NCI-H510A (cell line): ENCODE data around the gene IGFBP5.

Source experiments
- DNase-seq: peaks from one replicate; lab custom pipeline; 2025; lab: John Stamatoyannopoulos, UW

Gene IGFBP5

DNA sequence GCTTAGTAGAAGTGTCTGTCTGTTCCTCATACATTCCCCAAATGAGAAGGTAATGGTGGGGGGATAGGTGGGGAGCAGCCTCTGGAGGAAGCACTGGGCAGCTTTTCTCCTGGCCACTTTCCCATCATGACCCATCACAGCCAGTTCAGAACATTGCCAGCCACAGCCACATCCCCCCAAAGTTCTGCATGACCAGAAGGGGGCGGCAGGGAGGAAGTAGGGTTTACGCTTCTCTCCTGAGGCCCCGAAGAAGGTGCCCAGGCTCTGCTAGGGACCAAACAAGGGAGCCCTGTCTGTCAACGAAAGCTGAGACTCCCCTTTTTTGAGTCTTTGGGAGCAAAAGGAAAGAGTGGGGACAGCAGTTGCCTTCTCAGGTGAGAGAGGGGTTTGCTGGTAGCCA, 7.7 kb downstream of the IGFBP5 start:
- no peak for DNase-seq

DNA sequence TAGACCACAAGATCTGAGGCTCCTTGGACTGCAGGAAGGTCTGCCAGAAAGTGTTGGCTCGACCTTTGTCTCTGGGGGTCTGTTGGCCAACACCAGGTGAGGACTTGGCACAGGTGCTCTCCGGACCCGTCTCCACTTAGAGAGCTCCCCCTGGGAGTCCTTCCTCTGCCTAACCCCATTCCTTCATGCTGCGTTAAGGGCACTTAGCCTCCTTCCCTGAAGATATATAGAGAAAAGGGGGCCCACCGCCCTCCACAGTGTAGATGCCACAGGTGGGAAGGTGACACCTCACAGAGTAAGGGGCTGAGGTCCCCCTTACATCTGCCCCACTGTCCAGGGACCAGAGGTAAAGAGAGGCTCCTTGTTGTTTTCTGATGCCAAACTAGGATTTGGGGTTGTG, 8.2 kb downstream of the IGFBP5 start:
- no peak for DNase-seq

GRCh38 chr2:216685327-216685875, 9.9 kb downstream of the IGFBP5 start:
- no peak for DNase-seq

DNA sequence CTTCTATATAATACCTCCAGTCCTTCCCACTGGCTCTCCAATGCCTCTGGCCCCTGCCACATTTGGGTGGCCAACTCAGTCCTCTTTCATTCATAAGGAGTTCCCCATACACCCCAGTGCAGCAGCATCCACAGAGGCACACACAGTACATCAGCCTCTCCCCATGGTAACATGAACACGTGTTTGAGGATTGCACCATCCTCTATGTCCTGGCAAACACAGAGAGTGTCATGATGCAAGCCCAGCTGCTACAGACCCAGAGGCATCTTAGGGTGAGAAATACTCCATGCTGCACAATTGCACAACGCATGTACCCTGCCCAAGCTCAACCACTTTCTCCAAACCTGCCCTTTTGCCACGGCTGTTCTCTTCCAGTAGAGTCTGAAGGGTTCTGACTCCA, 11.5 kb downstream of the IGFBP5 start:
- no peak for DNase-seq

DNA sequence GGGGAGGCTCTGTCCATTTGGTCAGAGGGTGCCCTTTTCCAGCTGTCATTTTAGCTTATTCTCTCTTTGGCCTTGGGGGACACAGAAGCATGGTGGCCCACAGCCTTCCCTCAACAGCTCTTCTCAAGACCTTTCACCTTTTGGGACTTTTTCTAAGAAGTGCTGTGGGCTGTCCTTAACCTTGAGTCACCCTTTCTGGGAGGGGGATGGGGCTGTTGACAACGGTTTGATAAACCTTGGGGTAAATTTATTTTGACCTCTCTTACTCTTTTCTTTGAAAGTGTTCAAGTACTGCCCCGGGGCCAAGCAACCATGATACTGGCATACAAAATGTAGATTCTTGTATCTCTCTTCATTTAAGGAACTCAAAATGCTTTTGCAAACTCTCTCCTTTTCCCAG, 13.7 kb downstream of the IGFBP5 start:
- DNase-seq, result no peak

GRCh38 chr2:216680951-216681629, 14.3 kb downstream of the IGFBP5 start:
- no peak for DNase-seq

DNA sequence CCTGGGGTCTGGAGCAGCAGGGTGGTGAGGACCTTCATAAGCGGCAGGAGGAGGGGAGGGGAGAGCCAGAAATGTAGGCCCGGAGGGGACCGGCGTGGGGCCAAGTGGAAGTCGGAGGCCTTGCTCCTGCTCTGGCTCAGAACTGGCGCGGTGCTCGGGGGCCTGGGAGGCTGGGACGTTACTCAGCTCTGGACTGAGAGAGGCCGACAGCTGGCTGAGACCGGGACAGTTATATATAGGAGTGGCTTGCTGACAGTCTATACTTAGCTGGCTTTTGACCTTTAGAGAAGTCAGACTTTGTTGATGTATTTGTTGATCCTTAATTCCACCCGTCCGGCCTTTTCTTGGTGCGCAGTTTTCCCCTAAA, 15.7 kb downstream of the IGFBP5 start:
- no peak for DNase-seq

GRCh38 chr2:216678813-216679657, 16.3 kb downstream of the IGFBP5 start:
- DNase-seq, result no peak

DNA sequence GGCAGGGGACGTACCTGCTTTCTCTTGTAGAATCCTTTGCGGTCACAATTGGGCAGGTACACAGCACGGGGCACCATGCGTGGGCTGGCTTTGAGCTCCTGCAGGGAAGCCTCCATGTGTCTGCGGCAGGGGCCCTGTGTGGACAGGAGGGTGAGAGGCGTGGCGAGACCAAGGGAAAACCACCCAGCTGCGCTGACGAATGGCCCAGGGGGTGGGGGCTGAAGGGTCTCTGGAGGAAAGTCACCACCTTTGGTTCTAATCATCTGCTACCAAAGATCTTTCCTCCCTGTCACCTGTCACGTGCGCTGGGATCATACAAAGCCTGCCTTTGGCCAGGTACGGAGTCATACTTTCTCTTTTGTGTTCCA, 17.3 kb downstream of the IGFBP5 start:
- DNase-seq, result no peak

DNA sequence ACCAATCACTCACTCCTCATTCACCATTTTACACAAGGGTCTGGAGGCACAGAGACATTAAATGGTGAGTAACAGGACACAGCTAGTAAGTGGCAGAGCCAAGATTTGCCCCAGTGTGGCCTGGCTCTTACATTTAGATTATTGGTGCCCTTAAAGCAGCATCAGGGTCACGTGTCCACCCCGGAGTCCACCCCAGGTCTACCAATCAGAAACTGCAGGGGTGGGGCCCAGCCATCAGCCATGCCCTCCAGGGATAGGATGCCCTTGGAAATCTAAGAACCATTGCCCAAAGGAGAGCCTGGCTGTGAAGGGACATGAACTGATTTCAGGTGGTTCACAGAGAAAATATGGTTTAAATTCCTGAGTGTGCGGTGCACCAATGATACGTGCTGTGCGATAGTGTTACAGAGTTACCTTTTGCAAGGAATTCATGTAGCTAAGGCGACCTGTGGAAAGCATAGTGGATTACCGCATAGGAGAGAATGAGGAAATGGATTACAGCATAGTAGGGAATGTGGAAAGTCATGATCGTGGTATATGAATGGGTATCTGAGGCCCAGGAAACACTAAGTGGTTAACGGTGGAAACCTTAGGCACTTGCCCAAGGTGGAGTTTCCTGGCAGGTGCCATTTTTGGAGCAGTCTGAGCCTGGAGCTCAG, 17.8 kb downstream of the IGFBP5 start:
- DNase-seq, result no peak

GRCh38 chr2:216676630-216677029, 18.7 kb downstream of the IGFBP5 start:
- no peak for DNase-seq

DNA sequence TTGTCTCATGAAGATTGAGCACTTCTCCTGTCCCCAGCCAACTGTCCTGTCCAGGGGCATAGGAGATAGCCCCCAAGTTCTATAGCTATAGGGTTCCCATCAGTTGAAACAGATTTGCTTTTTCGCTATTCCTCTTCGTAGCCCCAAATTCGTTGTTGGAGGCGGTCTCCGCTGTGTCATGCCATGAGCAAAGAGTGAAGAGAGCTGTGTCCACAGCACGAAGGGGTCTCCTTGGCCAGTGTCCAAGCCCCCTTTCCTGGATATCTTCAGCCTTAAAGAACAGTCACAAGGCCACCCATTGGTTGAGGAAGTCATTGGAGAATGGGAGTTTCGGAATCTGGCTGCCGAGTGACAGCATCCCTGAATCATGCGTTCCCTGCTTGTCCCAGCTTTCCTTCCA, 21.0 kb downstream of the IGFBP5 start:
- no peak for DNase-seq

GRCh38 chr2:216673609-216674008, 21.7 kb downstream of the IGFBP5 start:
- DNase-seq, result no peak

- no peak for DNase-seq
These were observed 22.3 kb downstream of the IGFBP5 start for GRCh38 chr2:216673021-216673420.

DNA sequence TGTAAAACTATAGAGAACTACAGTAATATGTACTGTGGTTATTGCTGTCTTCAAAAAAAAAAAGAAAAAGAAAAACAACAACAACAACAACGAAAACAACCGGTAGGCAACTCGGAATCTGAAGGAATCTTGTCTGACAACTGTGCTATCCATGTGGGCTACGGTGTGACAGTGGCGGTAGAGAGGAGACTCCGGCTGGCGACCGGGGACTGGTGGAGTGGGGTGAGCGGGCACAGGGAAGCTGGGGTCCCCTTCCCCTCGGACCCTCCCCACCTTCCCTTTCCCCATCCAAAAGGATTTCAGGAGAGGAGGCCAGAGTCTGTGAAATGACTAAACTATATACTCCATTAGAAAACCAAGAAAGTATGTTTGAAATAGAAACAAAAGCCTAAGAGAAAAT, 22.9 kb downstream of the IGFBP5 start:
- DNase-seq, result no peak

GRCh38 chr2:216671791-216672343, 23.5 kb downstream of the IGFBP5 start:
- DNase-seq, result no peak

DNA sequence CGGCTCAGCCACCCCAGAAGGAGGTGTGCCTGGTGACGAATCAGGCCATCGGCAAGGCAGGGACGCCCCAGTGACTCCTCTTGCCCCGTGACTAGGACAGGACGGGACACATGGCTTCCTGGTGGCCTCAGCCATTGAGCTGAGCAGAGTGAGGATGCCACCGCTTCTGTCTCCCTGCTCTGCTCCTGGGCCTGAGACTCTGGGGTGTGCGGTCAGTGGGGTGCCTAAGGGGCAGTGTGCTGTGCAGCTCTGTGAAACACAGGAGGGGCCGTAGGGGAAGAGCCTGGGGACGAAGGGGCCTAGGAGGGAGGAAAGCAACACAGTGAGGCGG, 24.3 kb downstream of the IGFBP5 start:
- no peak for DNase-seq

GRCh38 chr2:216670266-216671080, 24.9 kb downstream of the IGFBP5 start:
- no peak for DNase-seq

DNA sequence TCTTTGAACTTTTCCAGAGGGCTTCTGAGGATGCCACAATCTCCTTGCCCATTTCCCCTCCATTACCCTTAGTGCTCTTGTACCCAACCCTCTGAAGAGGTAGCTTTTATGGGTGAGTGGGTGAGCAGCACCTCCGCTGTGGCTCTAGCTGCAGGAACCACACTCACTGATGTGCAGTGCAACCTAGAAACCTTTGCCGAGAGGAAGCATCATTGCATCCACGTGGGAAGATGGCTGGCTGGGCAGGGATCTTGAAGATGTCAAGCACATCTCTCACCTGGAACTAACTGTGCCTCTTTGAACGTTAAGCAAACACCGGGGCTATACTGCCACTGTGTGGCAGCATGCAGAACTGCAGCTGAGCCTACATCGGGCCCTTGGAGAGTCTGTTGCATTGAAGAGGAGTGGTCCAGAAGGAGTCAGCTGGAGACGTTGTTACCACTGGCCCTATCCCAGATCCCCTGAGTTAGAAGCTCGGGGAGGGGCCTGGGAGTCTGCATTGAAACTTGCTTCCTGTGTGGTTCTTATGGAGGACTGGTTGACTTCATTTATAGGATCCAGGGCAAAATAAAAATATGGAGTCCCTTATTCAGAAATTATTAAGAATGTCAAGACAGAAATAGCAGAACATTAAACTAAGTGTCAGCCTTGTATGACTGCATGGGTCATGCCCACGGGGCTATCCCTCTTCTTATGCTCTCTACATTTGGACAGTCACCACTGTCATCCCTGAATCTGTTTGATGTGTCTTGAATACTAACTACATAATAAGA, 28.7 kb downstream of the IGFBP5 start:
- peak; percentile 20 for DNase-seq

- peak; percentile 45 for DNase-seq
These were observed 29.6 kb downstream of the IGFBP5 start for GRCh38 chr2:216665717-216666116.

DNA sequence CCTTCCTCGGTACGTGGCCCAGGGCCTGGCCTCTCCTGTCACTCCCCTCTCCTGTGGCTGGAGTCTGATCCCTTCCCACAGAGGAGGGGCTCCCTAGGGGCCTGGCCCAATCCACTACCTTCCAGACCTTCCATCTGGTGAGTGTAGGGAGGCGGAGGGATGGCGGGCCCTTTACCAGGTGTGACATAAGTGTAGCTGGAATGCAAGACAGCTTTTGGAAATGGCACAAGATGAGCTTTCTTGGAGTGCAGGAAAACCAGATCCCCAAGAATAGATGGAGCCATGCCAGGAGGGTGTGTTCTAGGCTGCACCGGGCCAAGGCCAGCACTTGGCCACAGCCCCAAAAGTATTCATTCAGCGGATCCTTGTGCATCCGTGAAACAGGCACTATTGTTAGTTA, 30.1 kb downstream of the IGFBP5 start:
- no peak for DNase-seq
